SH-SY5Y (cell line): ENCODE data around the gene CHRNA3.

Experiments
- GATA2 ChIP-seq: IDR thresholded peaks from 2 replicates; pipeline ENCODE4 v1.6.1; 2011; ENCODE audit warnings: mild to moderate bottlenecking, low read depth, low read length
- GATA3 ChIP-seq: IDR thresholded peaks from 2 replicates; pipeline ENCODE4 v1.6.1; 2011; ENCODE audit warnings: low read depth, mild to moderate bottlenecking, low read length, moderate library complexity

DNA sequence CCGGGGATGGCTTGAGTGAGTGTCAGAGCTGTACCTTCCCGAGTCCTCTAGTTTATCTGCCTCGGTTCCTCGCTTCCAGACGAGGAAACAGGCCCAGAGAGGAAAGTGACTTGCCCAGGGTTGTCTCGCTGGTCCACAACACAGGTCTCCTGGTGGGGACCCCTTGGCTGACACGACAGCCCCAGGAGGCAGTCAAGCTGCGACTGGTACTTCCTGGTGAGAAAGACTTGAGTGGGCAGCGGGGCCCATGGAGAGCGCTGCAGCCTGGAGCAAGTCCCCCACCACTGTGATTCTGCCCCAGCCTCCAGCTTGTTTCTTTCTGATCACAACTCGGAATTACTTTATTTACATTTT, 56.1 kb downstream of the CHRNA3 start:
- TF ChIP-seq GATA2: no peak
- TF ChIP-seq GATA3: no peak
